HG02970 (cell line): ENCODE data around the gene NUP188.
A peak's percentile ranks its signal among the peaks of the same experiment; 100 is the strongest.

Experiments
- ATAC-seq: cut with Tn5 transposase; IDR thresholded peaks from one replicate; pipeline ENCODE4 v1.9.1; 2021; ENCODE audit warnings: mild to moderate bottlenecking, moderate library complexity, moderate number of reproducible peaks; ENCODE audit not compliant: unreplicated experiment, low FRiP score

NUP188 gene

DNA sequence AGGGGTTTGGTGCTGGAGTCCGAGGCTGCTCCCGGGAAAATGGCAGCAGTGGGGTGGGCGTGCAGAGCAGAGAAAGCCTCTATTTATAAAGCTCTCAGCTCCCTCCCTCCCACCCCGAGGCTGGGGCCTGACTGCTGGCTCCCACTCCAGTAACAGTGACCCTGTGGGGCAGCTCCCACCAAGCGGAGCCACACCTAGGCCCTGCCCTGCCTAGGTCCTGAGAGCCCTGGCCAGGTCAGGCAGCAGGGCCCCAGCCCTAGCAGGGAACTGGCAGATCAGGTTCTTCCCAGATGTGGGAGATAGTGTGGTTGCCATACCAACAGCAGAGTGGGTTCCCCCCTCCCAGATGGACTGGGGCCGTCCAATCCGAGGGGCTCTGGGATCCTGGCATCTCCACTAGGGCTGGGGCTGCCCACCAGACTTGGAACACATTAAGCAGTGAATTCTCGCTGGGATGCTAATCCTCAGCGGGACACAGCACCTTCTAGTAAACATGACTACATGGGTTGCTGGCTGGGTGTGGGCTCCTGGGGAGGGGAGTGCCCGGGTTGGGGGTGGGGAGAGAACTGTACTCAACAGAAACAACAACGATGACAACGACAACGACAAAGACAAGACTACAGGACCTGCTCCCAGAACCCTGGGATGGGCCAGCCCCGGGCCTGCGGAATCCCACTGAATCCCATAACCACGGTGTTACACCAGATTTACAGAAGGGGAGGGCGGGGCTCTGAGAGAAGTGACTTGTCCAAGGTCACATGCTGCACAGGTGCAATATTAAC lies 79.1 kb downstream of the NUP188 start:
- no peak for ATAC-seq

DNA sequence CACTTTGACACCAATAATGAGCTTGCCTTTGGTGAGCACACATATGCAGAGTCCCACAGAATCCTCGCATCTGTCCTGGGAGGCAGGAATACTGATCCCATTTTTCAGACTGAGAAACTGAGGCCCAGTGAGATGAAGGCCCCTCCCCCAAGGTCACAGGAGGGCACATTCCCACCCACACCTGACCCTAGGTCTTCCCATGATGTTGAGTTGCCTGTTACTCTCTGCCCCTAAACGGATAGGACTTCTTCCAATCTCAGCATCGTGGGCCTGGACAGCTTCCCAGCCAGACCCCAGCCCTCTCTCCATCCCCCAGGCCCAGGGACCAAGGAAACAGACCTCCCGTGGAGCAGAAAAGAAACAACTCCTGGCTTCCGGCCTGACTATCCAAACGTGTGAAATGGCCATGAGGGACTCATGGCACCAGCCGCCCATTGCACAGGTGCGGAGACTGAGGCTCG lies 79.8 kb downstream of the NUP188 start:
- no peak for ATAC-seq

DNA sequence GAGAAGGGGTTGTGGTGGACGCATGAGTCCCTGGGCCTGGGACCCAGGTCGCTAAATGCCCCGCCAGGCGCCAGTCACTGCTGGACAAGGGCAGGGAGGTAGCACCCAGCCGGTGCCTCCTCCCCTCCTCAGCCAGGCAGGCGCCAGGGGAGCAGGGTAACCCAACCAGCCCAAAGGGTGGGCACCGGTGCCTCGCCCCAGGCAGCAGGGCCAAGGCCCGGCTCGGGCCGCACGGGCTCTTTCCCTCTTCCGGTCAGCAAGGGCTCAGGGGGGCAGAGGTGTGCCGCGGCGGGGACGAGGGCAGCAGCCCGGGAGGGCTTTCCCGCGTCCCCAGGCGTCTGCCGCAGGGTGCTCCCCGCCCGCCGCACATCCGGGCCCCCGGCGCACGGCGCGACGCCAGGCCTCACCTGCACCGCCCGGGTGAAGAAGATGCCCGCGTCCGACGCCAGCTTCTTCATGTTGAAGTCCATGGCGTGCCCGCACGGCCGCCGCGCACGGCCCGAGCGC lies 80.2 kb downstream of the NUP188 start:
- peak; percentile 39 for ATAC-seq

DNA sequence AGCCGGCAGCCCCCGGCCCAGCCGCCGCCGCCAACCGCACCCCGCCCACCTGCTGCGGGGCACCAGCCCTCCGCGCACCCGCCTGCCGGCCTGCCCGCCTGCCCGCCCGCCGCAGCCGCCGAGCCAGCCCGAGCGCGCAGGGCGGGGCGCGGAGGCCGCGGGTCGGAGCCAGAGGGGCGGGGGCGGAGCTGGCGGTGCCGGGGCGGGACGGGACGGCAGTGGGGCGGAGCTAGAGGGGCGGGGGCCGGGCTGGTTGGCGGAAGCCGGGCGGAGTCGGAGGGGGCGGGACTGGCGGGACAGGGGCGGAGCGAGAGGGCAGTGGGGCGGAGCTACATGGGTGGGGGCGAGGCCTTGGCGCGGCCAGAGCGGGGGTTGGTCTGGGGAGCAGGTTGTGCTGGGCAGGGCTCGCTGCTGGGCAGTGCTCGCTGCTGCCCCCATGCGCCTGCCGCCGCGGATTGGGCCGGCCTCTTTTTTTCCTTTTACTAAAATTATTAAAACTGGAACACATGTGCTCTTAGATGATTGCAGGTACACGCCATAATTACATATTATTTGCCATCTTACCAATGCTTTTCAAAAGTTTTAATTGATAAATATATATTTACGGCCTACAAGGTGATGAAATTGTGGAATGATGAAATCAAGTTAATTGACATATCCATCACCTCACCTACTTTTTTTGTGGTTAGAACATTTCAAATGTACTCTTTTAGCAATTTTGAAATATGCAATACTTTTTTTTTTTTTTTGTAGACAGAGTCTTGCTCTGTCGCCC lies 80.9 kb downstream of the NUP188 start, which contains the start of gene SH3GLB2:
SH3GLB2 (minus strand) TSS at position 140 of the 775 bp plus-strand sequence. CDS start 177 bp downstream, outside the sequence.
- peak; percentile 77 for ATAC-seq

DNA sequence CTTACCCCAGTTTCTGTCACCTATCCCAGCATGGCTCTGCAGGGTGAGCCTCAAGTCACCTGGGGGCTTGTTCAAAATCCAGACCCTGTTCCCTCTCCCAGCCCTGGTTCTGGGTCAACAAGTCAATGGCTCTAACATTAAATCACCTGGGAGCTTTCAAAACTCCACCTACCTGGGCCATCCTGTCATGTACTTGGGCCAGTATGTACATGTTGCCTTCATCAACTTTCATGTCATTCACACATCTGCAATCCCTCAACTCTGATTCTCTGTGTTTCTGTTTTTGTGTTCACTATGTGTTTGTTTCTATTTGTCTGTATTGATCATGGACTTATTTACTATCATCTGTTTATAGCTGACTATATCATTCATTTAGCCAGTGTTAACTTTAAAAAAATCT lies 82.7 kb downstream of the NUP188 start:
- no peak for ATAC-seq

DNA sequence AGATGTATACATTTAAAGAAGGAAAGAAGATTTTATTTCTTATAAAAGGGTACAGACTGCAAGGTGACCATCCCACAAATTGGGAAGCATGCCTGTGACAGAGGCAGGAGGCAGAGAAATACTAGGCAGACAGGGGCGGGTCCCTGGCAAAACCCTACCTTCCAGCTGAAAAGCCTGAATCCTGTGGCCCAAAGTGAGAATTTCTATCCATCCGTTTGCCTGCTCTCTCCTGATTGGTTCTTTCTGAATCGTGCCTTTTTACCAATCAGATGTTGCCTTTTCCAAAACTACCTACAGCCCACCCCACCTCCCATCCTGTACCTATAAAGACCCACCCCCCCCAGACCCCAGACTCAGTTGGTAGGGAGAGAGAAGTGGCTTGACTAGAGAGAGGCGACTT lies 84.0 kb downstream of the NUP188 start:
- ATAC-seq, result no peak

DNA sequence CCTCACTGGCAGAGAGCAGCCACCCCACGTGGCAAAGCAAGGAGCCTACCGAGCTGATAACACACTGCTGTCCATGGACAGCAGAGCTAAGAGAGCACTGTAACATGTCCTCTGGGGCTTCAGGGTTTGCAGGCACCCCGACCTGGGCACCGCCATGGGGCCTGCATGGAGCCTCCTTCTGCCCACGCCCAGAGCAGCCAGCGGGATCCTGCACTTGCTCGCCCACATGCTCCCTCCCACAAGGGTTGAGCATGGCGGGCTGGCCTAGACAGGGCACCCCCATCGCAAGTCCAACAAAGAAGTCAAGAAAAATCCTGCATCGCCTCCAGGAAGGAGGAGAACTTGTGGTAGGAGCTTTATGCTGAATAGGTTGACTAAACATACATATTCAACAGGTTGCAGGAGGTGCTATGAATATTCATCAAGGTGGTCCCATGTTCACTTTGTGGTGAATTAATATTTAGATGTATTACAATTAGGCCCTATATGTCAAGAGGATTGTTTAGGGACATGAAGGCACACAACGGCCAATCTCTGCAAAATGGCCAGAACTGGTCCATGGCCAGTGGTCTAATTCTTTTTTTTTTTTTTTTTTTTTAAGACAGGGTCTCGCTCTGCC lies 85.2 kb downstream of the NUP188 start:
- ATAC-seq, result no peak

DNA sequence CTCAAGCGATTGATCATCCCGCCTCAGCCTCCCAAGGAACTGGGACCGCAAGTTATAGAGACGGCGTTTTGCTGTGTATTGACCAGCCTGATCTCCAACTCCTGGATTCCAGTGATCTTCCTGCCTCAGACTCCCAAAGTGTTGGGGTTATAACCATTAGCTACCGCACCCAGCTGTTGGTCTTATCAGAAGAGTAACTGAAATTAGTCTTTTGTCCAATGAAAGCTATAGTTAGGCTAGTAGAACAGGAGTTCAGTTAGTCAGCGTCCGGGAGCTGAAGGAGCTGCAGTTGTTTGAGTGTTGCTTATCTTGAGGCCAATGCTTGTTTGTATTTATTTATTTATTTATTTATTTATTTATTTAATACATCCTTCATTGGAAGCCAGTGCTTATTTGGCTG lies 85.7 kb downstream of the NUP188 start:
- ATAC-seq, result no peak

DNA sequence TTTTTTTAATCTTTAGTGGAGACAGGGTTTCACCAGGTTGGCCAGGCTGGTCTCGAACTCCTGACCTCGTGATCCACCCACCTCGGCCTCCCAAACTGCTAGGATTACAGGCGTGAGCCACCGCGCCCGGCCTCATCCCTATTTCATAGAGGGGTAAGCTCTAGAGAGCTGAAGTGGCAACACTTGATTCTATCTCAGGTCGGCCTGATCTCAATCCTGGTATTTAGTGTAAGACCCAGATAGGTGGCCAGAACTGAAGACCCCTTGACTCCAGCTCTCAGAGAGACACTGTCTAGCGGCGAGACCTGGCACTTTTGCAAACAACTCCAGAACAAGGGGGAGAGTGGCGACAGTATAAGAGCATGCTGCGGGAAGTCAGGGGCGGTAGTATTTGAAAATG lies 88.3 kb downstream of the NUP188 start:
- ATAC-seq, result peak; percentile 13

DNA sequence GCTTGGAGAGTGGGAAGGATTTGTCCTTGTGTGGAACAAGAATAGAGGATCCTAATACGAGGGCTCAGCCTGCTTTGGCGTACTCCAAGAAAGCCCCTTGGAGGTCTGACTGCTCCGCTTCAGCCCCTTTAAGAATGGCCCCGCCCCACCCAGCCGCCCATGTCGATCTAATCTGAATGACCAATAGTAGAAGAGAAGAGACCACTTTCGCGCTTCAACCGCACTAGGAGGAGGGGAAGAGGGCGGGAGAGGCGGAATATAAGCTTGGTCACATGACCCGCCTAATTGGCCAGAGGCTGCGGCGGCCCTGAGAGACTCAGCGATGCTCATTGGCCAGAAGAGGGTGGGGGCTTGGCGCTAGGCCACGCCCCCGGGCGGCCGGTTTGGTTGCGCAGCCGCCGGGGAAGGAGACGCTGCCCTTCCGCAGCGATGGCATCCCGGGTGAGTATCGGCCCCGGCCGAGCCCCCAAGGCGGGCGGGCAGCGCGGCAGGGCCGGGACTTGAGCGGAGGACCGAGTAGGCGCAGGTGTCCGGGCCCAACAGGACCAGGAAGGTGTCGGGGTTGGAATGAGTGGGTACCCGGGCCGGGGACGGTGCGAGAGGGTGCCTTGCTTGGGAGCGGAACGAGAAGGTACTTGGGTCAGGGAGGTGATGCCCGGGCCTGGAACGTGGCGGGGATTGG lies 88.9 kb downstream of the NUP188 start, which contains the start of gene MIGA2:
MIGA2 (plus strand) TSS at position 386 of the 682 bp plus-strand sequence. CDS start 3,969 bp downstream, outside the sequence.
- peak; percentile 97 for ATAC-seq

DNA sequence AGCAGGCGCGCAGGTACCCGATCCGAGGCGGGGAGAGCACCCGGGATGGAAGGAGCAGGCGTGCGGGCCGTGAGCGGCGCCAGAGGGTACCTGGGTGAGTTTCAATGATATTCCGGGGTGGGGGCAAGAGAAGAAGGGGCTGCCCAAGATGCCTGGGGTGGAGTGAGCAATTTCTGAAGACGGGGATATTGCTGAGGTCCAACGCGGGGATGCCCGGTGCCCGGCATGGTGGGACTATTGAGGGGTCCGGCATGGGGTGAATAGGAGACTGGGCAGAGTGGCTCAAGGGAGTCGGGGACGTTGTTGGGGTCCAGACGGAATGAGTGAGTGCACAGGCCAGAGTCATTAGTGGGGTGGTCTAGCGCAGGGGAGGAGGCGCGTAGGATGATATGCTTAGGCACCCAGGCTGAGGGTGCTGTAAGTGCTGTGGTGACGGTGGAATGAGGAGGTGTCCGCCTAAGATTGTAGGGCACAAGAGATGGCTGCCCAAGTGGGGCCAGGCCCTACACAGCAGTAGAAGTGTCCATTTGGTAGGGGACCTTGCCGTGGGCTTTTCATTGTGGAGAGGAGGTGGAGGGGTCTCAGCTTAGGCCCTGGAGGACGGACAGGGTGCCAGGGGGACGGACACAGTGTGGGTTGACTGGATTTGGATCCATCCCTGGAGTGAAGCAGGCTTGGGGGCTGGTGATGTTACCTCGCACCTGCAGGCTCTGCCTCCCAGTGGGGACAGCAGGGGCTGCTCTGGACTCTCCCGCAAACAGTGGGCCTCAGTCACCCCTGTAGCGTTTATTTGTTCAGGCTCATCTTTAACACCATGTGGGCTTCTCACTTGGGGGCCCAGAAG lies 89.6 kb downstream of the NUP188 start:
- ATAC-seq, result no peak

DNA sequence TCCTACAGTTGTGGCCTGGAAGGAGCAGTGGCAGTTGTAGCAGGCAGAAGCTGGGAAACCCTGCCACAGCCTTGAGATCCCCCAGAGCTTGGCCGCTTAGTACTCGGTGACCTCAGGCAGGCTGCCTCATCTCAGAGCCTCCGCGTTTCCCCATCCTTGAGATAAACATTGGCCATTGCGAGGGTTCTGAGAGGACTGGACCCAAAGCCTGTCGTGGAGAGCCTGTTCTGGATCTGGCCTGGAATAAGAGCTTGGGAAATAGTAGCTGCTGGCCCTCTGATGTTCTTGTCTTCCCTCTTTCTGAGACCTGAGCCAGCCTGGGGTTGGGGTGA lies 90.2 kb downstream of the NUP188 start:
- ATAC-seq, result no peak

DNA sequence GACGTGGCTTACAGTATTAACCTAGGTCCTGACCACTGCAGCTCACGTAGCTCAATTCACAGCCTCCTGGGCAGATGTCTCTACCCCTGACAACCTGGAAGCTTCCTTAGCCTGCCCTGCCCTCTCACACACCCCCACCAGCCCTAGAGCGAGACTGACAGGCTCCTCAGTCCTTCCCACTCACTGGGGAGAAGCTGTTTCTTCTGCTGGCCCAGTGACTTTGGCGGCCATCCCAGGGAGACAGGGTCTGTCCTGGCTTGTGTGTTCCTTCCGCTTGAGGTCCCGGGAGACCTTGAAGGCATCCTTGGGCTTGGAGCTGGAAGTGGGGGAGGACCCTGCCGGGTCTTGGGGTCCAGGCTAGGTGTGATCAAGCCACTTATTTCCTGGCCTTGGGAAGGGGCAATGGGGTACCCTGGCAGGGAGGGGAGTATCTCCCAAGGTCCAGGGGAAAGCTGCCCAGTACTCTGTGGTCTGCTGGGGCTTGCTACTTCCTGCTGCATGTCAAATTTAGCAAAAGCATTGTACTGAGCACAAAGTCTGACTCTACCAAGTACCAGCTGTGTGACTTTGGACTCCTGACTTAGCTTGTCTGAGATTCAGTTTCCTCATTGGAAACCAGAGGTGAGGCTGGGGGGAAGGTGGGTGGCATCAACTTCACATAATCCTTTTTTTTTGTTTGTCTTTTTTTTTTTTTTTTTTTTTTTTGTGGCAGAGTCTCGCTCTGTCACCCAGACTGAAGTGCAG lies 90.8 kb downstream of the NUP188 start:
- no peak for ATAC-seq

DNA sequence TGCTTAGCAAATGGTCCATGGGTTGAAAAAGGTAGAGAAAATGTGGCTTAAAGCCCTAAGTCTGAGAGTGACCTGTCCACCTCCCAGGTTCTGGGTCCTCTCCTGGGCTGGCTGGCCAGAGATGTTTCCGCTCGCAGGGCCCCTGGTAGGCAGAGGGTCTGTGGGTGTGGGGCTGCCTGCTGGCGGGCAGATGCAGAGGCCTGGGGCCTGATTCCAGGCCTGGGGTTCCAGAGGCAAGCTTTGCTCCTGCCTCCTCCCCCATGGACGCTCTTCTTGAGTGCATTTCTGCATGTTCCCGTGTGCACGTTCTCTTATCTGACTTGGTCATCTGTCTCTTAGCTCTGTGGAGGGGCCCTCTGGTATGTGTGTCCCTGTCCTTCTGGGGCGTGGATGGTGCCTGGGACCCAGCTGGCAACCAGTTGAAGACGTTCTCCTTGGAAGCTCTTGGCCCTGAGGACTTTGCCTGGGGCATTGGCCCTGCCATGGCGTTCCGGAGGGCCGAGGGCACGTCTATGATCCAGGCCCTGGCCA lies 92.7 kb downstream of the NUP188 start:
- ATAC-seq, result no peak

DNA sequence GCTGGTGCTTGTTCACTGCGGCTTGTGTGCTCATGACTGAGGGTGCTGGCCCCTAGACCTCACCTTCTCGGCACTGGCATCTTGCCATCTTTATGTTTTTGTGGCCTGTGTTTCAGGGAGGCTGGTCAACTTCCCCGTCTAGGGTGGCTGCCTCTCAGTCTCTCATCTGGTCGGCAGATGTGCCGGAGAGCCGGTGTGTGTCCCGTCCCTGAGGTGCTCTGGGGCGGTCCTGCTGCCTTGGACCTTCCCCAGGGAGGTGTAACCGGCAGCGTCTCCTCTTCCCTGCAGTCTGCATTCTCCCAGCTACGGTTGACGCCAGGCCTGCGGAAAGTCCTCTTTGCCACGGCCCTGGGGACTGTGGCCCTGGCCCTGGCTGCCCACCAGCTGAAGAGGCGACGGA lies 94.5 kb downstream of the NUP188 start:
- no peak for ATAC-seq

DNA sequence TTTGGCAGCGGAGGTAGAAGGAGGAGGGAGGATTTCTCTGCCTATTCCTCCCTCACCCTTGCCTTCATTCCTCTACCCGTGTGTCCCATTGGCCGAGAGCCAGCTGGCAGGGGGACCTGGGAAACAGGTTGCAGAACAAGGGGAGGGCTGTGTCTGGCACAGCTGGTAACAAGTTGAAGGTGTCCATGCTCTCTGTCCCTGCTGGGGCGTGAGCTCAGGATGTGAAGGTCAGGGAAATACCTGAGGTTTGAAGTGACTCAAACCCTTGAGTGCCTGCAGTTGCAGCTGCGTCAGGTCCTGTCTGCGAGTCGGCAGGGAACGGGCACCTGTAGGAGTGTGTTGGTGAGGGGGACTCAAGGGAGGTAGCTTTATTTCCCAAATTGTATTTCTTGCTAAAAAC lies 105.1 kb downstream of the NUP188 start:
- no peak for ATAC-seq

DNA sequence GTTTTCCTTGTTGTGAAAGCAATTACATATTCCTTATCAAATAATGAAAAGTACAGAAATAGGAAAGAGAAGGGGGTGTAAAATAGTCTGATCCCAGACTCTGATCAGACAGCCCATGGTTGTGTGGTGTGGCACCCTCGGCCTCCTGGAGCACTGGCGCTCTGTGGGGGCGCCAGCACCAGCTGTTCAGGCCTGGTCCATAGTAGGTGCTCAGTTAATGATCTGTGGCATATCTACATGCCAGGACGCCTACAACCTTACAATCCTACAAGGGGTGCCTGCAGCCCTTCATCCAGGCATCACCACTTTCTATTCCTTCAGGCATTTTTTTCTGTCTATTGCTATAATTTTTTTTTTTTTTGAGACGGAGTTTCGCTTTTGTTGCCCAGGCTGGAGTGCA lies 105.5 kb downstream of the NUP188 start:
- no peak for ATAC-seq

DNA sequence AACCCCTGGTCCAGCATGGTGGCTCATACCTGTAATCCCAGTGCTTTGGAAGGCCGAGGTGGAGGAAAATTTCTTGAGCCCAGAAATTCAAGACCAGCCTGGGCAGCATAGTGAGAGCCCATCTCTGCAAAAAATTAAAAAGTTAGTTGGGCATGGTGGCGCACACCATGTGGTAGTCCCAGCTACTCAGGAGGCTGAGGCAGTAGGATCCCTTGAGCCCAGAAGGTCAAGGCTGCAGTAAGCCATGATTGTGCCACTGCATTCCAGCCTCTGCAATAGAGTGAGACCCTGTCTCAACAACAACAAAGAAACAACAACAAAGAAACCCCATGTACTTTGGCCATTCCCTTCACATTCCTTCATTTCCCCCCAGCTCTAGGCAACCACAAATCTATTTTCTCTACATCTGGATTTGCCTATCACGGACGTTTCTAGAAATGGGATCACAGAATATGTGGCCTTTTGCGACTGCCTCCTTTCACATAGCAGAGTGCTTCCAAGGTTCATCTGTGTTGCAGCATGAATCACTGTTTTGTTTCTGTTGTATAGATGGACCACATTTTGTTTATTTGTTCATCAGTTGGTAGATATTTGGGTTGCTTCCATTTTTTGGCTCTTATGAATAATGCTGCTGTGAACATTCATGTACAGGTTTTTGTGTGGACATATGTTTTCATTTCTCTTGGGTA lies 106.8 kb downstream of the NUP188 start:
- no peak for ATAC-seq
